HG03097 (cell line): Measurements from ENCODE around the gene VAC14.

Source experiments
- ATAC-seq: cut with Tn5 transposase; IDR thresholded peaks from one replicate; pipeline ENCODE4 v1.9.1; 2021; ENCODE audit not compliant: unreplicated experiment, low FRiP score

The VAC14 gene

DNA sequence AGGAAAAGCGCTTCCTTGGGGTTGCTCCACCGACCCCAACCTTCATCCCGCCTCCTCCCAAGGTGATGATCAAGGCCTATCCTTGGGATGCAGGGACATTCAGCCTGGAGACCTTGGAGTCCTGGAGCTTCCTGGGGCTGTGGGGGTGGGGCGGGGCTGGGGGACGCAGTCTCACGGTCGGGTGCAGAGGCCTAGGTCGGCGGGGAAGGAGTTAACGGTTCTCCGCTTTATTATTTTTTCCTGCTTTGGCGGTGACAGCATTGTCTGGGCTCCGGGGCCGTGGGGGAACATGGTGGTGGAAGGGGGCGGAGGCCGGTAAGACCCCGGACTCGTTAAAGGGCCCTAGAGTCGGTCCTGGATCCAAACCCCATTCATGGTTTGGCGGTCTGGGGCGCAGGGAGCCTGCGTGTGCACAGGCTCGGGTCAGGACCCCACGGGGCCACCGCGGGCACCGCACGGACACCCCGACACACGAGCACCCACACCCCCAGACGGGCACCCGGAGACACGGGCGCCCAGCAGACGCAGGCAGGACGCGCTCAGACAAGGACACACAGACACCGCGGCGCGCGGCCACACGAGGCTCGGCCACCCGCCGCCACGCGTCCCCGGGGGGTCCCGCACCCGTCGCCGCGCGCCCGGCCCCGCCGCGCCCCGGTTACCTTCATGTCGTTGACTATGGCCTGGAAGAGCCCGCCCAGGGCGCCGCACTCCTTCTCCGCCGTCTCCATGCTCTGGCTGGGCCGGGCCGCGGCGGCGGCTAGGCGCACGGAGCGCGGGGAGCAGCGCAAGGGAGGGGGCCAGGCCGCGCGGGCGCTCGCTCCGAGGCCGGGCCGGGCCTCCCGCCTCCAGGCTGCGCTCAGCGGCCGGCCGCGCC is 115.7 kb downstream of the VAC14 start:
- no peak for ATAC-seq

DNA sequence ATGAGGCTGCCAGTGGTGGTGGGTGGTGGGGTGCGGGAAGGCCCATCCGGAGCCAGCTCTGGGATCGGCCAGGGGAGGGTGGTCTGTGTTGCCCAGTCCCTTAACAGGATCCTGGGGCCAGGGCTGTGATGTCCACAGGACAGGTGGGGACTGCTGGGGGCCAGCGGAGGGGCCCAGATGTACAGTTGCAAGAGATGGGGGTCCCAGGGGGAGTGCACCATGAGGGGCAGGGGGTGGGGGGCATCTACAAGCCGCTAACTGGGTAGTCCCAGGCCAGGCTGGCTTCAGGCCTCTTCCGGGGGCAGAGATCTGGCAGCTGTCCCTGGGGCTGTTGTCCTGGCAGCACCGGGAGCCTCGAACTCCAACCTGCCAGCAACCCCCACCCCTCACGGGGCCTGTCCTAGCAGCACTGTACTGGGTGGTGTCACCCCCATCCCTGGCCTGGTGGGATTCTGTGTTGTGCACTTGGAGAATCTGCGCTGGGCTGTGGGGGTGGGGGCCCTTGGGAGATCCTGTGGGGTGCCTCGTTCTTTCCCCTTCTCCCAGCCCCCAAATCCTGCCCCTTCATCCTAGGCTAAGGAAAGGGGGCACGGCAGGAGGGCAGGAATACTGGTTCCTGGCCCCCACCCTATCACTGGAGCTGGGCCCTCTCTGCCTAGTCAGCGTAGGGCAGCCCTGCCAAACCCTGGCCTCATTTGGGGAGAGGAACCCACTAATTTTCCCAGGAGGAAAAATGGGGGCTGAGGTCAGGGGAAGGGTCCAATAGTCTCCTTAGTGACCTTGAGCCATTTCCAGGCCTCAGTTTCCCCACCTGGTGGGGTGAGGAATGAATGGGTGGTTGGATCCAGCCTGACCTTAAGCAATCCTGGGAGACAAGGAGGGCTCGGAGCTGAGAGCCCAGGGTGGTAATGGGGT is 116.6 kb downstream of the VAC14 start:
- no peak for ATAC-seq

DNA sequence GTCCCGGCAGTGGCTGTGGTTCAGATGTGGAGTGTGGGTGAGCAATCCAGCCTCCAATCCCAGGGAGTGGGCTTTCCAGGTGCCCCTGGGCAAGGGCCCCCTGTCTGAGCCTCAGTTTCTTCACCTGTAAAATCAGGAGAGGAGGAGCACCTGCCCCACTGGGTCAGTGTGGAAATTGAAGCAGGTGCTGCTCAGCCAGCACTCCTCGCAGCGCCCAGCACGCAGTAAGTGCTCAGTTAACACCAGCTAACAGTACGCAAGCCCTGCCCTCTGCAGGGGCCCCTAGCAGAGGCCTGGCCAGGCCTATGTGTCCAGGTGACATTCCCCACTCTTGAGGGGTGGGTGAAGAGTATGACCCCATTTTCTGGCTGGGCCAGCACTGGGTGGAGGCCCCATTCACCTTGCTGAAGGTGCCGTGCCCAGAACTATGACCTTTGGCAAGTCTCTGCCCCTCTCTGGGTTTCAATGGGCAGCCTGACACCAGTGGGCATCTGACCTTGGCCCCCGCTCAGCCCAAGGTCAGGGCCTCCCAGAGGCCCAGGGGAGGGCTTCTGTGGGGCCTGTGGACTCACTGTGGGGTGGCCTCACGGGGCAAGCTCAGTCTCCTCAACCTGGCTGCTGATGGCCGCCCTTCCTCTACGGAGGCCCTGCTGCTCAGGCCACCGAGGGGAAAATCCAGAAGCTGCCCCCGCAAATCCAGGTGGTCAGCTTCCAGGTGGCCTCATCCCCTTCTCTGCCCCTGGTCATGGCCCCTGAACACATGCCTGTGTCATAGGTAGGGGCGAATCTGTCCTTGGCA is 117.6 kb downstream of the VAC14 start:
- no peak for ATAC-seq

DNA sequence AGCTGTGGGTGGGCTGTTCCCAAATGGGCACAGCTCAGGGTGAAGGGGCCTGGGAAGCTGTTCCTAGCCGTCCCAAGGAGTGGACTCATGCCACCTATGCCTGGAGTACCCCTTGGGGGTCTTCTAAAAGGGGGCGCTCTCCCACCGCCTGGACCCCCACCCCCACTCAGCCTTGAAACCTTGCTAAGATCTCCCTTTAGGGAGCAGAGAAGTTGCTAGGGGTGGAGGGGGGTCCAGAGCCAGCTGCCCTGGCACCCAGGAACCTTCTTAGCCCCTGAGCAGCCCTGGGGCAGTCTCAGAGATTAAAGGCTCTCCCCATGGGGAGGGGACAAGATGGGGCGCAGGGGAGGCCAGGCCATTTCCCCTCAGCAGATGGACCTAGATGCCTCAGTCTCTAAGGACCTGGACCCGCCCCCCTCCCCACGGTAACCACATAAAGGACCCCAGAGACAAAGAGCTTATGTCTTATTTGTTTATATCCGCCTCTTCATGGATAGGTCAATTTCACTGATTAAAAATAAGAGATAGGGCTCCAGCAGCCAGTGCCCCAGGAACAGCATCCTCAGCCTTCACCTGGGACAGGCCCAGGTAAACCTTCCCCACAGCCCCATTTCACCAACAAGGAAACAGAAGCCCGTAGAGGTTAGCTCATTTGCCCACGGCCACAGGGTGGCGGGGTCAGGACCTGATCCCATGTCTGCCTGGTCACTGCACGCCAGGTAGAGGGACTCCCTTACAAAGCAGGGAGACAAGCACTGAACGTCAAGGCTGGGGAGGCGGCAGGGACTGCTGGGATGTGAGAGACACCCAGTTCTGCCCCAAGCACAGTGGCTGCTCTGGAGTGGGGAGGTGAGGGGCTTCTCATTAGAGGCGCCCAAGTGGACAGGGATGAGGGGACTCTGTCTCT is 118.5 kb downstream of the VAC14 start:
- ATAC-seq = no peak

DNA sequence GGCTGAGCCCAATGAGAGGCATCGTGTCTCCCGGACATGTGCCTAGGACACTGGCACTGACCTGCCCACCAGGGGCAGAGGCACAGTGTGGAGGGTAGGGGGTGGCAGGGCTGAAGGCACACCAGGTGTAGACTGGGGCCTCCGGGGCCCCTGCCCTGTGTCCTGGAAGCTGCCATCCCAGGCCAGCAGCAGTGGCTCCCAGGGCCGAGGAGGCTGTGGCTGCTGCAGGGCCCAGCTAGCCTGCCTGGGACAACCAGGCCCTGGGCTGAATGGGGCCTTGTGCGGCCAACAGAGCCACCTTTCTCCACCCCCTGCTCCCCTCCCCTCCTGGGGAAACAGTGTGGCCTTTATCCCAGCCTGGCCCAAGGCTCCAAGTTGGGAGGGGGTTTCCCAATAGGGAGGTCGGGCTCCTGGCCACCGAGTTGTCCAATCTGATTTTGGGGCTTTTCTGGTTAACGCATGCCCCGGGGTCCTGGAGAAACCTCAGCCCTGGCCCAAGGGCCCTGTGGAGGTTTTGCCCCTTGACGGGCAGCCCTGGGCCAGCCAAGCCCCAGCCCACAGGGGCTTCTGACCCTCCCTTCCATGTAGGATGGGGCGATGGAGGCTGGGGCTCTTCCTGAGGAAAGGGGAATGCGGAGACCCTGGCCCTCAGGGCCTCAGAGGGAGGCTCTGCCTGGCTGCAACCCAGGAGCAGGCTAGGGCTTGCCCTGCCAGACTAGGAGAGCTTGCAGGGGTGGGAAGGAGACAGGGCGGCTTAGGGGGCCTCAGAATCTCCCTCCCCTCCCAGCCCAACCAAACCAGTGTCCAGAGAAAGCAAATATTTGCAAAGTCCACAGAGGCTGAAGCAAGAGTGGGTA is 119.3 kb downstream of the VAC14 start:
- no peak for ATAC-seq

DNA sequence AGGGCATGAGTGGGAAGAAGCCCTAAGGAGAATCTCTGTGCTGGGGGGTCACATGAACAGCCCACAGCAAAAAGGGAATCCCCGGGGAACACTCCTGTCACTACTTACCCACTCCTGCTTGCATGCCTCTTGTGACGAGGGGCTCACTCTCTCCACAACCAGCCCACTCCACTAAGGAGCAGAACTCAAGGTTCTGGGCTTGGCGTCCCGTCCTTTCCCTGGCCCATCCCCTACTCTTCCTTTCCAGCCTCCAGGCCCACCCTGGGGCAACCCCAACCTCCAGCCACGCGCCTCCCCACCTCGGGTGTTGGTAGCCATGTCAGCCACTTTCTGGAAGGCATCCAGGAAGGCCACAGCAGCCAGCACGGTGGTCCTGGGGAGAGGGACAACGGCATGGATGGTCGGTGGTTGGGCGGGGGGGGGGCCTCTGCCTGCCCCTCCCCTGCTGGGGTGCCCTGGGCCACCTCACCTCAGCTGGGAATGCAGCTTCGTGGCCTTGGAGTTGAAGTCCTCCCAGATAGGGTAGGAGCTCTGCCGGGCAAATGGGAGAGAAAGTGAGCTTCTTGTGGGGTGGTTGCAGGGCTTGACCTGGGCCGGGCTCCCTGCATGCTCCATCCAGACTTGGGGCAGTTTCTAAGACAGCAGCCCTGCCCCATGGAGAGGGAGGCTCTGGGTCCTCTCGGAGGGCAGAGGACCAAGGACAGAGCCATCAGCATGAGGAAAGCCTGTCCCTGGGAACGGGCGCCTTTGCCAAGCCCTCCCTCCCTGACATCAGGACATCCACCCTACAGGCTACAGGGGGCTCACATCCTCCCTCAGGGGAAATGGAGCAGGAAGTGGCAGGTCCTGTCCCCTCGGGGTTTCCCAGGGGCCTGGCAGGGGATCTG is 120.2 kb downstream of the VAC14 start:
- no peak for ATAC-seq

DNA sequence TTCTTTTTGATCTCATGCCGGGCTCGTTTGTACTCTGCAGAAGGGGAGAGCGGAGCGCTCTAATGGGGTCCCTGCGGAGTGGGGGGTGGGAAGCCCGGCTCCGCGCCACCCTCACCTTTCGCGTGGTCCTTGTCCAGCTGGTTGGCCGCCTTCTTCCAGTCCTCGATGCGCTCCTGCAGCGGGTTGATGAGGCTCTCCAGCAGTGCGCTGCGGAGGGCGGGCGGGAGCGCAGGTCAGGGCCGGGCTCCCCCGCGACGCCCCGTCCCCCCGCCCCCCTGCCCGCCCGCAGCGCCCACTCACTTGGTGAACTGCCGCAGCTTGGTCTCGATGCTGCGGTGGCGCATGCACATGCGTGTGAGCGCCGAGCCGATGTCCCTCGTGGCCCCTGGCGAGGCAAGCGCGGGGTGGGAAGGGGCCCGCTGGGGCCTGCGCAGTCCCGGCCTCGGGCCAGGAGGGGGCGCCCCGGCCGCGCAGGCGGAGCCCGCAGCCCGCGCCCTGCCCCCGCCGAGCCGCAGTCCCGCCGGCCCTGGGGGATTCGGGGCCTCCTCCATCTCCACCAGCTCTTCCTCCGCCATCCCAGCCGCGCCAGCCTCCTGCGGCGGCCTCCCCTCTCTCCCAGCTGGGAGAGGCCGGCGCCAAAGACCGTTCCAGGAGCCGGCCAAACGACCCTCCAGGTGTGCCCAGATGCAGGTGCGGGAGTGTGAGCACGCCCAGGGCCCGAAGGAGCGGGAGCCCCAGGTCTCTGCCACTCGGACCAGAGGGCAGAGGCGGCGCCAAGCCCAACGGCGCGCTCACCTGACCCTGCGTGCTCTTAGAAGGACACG is 121.1 kb downstream of the VAC14 start:
- ATAC-seq = no peak

DNA sequence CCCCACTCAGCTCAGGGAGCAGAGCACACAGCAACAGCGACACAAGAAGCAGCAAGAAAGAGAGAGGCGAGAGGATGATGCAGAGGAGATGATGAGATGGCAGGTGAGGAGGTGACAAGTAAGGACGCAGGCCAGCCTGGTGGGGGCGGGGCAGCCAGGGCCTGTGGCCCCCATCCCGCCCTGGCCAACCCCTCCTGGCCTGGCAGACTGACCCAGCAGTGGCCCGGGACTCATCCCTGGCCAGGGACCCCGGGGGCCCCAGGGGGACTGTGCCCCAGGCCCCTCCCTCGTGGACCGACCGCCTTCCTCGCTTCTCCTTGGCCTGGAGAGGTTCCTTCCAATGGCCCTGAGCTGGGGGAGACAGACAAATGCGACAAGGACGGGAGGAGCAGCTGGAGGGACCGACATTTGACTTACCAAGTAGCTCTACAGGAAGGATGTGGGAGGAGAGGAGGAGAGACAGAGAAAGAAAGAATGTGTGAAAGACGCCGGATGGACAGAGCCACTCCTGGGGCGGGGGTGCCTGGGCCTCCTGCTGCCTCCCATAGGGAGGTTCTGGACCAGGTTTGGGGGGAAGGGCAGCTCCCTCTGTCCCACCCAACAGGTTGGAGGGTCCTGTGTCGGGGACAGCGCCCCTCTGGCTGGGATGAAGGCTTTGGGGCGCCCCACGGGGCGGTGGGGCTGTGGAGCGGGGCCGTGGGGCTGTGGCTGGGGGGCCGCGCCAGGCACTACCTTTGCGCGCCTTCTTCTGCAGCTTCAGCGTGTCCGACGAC is 121.9 kb downstream of the VAC14 start:
- ATAC-seq = no peak

DNA sequence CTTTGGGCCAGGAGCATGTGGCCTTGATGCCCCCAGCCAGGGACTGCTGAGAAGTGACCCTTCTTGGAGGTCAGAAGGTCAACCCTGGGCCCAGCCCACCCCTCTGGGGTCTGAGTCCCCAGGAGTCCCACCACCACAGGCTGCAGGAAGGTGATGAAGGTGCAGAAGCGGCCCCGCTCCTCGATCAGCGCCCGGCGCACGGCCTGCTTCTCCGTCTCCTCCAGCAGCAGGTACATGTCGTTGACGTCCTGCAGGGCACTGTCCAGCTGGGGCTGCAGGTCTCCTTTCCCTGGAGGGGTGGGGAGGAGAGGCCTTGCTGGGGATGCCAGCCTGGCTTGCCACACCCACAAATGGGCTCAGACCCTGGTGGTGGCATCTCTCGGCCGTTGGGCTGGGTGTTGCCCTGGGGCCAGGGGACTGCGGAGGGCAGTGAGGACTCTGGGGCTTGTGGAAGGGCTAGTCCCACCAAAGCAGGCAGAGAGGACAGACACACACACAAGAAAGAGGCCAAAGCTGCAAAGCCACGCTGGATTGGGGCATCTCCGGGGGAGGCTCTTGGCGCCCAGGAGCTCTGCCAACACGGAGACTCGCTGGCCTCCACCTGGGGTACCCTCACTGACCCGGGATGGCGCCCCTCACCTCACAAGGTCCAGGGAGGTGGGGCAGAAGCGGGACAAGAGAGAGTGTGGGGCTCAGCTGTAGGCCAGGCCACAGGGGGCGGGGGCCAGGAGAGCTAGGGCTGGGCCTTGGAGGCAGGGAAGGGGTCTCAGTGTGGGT is 122.6 kb downstream of the VAC14 start:
- ATAC-seq = no peak

DNA sequence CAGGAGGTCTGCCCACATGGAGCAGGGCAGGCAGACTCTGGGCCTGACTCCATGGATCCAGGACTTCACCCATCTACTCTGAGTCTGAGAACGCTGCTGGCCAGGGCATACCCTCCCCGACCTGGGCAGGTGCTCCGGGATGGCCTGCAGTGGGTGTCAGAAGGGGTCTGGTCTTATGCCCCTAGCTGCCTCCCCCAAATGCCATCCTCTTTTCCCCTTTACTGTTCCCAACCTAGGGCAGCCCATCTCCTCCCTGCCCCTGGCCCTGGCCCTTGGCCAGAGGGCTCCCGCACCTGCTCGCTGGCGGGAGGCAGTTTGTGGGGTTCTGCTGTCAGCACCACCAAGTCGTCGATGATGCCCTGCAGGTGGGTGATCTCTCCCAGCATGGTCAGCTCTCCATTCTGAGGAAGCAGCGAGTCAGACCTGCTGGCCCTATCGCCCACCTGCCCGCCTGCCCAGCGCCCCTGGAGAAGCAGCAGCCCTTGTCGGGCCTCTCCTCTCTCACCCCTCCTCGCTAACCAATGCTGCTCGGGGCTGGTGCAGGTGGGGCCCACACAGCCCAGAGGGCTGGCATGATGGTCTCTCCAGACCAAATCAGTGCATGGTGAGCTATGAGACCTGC is 123.3 kb downstream of the VAC14 start:
- no peak for ATAC-seq

DNA sequence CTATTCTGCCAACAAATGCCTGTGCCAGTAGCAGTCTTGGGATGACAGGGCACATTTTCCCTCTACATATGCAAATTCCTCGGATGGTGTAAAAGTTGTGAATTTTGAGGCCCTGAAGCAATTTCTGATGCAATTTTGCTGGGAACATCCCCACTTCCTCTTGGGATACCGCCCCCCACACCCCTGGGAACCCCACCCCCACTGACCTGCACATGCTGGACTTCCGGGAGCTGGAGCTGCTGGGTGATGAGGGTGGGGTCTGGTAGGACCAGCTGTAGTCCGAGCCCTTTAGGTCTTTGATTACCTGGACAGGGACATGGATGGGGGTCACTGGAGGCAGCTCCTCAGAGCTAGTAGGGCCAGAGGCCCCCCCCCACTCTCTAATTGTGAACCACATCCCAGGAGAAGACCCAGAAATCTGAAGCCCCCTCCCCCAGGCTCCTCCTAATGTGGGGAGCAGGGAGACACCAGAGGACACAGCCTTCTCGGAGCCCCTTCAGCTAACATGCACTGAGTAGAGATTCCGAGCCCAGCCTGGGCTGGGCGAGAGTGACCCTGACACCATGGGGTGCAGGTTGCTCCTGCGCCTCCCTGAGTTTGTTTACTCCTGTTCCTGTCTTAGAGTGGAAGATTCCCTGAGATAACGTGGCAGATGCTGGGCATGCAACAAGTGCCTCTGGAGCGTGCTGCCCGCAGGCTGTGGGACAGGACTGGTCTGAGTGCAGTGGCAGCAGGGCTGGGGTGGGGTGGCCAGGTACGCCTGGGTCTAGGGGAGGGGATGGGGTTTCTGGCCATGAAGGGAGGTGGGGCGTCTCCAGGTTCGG is 124.1 kb downstream of the VAC14 start:
- no peak for ATAC-seq

DNA sequence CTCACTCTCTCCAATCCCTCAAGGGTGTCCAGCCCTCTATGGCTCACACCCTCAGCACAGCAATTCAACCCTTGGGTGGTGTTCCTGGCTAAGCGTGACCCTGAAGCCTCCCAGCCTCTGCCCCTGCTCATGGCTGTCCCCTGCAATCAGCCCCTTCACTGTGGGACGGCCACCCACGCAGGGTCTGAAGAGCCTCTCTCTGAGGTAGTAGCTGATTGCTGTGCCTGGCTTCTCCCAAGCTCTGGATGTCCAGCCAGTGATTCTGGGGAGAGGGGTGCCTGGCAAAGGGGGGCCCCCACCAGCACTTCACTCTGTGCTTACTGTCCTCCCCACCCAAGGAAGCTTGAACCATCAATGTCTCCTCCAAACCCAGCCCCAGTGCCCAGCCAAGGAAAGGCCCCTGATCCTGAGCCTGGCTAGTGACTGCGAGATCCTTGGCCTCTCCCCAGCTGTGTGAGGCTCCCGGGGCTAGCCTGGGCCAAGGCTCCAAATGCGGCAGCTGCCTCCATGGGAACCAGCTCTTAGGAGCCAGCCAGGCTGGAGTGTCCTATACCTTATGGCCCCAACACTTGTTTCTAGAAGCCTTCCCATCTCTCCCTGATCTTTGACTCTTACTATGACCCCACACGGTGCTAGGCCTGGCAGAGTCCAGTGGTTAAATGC is 125.0 kb downstream of the VAC14 start:
- ATAC-seq = no peak

DNA sequence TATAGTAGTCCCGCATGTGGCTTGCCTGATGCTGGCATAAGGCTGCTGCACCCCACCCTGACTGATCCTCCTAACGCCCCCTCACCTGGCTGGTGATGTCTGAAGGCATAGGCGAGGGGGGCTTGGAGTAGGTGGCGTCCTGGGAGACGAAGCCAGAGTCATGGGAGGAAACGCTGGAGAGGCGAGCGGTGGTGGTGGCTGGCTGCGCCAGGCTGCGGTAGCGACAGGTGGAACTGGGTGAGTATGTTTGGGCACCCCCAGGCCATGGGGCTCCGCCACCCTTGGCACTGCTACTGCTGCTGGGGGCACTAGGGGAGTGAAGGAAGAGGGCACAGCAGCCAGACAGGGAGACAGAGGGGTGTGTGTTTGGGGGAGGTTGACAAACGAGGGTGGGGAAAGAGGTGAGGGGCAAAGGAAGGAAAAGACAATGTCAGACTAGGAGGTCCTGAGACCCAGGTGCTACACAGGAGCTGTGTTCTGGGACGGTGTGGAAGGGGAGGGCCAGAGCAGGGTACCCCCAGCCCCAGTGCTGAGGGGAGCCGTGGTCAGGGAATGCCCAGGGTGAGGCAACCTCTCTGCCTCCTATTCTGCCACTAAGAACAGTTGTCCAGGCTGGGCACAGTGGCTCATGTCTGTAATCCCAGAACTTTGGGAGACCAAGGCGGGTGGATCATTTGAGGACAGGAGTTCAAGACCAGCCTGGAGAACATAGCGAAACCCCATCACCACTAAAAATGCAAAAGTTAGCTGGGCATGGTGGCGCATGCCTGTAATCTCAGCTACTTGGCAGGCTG is 126.5 kb downstream of the VAC14 start:
- ATAC-seq = no peak
